GM21576 (cell line): ENCODE measurements around the gene CYRIA.

Experiments
- ATAC-seq: cut with Tn5 transposase; IDR thresholded peaks from one replicate; pipeline ENCODE4 v1.9.1; 2021; ENCODE audit warnings: mild to moderate bottlenecking, moderate library complexity; ENCODE audit not compliant: unreplicated experiment

The CYRIA gene

GRCh38 chr2:16632598-16632997 lies 33.0 kb downstream of the CYRIA start:
- ATAC-seq = no peak

DNA sequence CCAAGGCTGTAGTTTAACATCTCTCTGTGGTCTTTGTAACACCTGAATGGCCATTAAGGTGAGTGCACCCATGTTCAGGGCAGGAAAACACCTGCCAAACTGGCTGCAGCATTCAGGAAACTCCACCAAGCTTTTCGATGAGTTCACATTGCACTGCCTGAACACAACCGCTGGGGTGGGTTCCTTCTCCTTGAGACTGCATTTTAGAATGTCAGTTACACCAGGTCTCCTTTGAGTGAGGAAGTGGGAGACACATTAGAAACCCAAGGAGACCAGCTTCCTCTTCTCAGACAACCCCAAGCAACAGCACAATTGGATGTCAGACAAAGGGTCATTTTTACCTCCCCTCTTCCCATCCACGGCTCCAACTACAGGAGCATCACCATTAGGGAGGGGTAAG lies 35.2 kb downstream of the CYRIA start:
- no peak for ATAC-seq

DNA sequence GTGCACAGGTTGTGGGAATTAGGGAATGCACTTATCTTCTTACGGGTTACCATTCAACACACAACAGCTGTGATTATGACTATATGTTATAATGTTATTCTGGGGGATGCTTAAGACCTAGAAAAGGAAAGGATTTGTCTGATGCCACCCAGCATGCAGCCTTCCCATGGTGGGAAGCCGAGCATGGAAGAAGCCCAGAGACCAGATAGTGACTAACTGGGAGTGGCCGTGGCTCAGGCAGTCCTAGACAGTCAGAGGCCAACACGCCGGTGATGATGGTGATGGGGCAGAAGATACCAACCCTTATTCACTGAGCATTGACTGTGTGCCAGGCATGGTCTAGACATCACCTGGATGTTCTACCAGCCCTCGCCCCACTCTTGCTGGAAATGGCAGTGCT lies 35.9 kb downstream of the CYRIA start:
- ATAC-seq = no peak

- no peak for ATAC-seq
These were observed 36.6 kb downstream of the CYRIA start for GRCh38 chr2:16629044-16629443.

DNA sequence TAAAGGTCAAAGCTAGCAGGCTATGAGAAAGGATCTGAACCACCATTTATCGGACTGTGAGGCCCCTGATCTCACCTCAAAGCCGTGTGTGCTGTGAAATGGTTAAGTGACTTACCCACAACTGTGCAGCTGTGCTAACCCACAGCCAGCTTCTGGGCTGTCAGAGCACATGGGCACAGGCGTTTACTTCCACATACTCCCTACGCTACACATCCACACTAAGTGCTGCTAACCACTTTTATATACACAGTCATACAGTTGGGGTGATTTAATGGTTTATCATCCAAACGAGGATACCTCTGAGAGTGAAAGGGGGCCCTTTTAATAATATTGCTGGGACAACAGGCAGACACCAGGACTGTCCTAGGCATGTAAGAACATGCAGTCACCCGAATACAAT lies 37.3 kb downstream of the CYRIA start:
- no peak for ATAC-seq

GRCh38 chr2:16626997-16627605 lies 38.5 kb downstream of the CYRIA start:
- no peak for ATAC-seq

DNA sequence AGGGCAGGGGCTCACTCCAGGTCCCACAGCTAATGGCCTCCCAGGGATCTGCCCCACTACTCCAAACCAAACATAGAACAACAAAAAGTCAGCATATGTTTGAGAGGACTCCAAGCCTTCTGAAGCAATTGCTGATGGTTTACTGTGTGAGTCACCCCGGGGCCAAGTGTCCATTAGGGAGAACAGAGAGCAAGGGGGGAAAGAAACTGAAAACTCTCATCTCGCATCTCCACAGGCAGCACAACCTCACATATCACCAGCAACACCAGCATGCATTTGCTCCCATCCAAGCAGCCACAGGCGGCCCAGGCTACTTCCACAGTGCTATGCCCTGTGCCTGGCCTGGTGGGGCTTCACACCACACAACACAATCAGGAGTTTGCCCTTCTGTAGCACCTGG lies 39.1 kb downstream of the CYRIA start:
- ATAC-seq = no peak

DNA sequence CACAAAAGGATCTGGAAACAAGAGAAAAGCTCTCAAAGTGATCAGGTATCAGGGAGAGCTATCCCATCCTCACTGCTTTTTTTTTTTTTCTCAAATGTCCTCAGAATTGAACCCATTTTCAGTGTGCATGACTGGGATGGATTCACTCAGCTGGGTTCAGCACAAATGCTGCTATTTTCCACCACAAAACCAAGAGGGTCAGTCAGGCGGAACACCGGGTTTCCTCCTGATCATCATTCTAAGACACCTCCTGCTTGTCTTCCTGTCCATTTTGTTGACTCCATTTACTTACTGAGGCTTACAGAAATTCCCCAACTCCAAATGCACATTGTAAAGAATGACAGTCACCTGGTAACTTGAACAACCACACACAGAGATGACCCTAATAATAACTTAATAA lies 39.9 kb downstream of the CYRIA start:
- ATAC-seq = peak; percentile 79

- ATAC-seq = no peak
These were observed 40.4 kb downstream of the CYRIA start for GRCh38 chr2:16625201-16625729.

- no peak for ATAC-seq
These were observed 41.2 kb downstream of the CYRIA start for GRCh38 chr2:16624436-16624780.

DNA sequence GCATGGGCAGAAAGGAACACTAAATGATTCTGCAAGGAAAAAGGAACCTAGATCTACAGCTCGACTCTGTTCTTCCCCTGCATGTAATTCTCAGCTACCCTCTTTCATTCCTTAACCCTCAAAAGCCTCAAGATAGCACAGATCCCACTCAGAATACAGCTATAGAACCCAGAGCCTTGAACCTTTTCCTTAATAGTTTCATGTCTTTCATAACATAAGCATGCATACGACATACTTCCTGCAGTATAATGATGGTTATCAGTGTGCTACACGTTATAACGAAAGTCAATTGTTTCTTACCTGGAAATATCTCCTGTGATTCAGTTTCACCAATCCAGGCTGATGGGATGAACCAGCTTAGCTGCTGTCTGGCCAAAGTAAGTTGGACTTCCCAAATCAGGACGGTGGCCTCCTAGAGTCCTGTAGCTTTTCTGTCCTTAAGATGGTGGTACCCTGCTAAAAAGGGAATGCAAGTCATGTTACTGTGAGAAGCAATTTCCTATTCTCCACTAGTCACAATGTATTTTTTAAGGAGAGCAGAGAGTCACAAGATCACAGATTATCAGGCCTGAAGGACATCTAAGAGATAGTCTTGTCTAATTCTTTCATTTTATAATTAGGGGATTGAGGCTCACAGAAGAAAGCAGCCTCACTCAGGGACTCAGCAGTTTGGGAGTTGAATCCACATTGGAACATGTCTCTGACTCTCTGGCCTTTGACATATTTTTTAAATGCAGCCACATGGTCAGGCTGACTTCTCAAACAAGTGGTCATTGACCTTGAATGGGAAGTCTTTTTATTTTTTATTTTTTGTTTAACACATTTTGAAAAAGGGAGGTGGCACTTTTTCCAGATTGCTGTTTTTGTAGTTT lies 41.8 kb downstream of the CYRIA start:
- no peak for ATAC-seq

- ATAC-seq = no peak
These were observed 42.6 kb downstream of the CYRIA start for GRCh38 chr2:16623031-16623430.

GRCh38 chr2:16622399-16622968 lies 43.1 kb downstream of the CYRIA start:
- ATAC-seq = no peak

GRCh38 chr2:16621316-16621715 lies 44.3 kb downstream of the CYRIA start:
- no peak for ATAC-seq

- no peak for ATAC-seq
These were observed 45.0 kb downstream of the CYRIA start for GRCh38 chr2:16620590-16620989.

- ATAC-seq = no peak
These were observed 45.9 kb downstream of the CYRIA start for GRCh38 chr2:16619576-16620245.

GRCh38 chr2:16617282-16618266 lies 48.1 kb downstream of the CYRIA start:
- ATAC-seq = no peak
